NCI-H2171 (cell line): ENCODE measurements around the gene TSPAN6.

Source experiments
- DNase-seq: peaks from one replicate; lab custom pipeline; 2025; lab: John Stamatoyannopoulos, UW

Gene TSPAN6

DNA sequence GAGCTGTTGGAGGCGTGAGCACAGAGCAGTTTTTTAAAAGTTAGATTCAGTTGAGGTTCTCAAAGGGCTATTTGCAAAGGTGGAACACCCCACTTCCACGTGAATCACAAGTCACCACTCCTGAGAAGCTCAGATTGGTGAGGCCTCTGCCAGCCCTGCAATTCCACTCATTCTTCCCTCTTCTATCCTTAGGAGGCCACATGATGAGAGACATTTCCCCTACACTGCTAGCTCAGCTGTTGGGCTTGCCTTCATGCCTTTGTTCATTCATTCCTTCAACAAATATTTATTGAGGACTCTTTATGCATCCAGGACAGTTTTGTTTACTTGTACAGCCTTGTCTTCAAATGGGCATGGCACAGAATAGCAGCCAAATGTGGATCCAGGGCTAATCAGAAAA lies 11.1 kb upstream of the TSPAN6 start:
- no peak for DNase-seq

DNA sequence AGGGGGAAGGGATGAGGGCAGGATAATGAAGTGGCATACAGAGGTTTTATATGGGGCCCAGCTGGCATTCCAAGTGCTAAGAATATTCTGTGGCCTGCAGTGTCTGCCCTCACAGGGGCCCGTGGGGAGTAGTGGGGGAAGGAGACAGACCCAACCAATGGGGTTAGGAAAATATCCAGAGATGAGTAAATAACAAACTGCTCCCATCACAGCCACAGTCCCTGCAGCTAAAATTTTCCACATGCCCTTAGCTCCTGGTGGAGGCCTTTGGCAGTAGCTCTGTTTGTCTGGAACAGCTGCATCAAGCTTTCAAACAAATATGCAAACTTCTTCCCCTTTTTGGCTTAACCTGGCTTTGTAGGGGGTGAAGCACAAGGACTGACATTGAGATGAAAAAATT lies 10.5 kb upstream of the TSPAN6 start:
- no peak for DNase-seq

DNA sequence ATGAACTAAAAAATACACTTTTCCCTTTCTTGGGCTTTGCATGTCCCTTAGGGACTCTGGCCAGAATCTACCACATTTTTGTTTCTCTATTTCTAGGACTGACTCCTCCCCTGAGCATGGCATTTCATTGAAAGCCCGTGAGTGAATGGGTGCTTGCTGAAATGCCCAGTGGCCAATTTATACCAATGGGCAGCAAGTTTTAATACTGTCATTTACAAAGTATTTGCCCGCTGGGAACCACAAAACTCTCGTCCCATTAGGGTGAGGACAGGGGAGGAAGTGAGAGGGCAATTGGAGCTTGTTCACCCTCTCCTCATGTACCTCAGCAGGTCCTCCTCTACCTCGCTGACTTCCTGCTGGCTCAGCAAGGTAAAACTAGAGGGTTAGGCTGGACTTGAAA lies 8.5 kb upstream of the TSPAN6 start:
- DNase-seq = no peak

GRCh38 chrX:100643956-100644860 lies 7.6 kb upstream of the TSPAN6 start, which contains the start of gene SRPX2:
SRPX2 (plus strand) TSS chrX:100644199; CDS start chrX:100646323, 2,124 bp downstream.
- DNase-seq = no peak

- DNase-seq = no peak
Observed at GRCh38 chrX:100643212-100643611, 6.6 kb upstream of the TSPAN6 start.

GRCh38 chrX:100642290-100642689 lies 5.7 kb upstream of the TSPAN6 start:
- no peak for DNase-seq

DNA sequence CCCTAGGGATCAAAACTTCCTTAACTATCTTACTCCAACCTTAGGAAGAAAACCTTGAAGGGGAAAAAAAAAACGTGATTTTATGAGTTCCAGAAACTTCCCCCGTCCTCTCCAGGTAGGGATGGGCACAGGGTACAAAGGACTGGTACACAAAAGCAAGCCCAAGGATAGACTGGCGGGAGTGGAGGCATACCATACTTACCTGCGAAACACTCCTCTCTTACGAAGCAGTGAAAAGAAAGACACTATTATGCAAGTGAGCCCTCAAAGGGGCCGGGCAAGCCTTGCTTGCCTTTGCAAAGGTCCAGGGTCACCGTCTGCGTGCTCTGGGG lies 651 bp downstream of the TSPAN6 start:
- DNase-seq = no peak

GRCh38 chrX:100635040-100635439 lies 1.6 kb downstream of the TSPAN6 start:
- no peak for DNase-seq

DNA sequence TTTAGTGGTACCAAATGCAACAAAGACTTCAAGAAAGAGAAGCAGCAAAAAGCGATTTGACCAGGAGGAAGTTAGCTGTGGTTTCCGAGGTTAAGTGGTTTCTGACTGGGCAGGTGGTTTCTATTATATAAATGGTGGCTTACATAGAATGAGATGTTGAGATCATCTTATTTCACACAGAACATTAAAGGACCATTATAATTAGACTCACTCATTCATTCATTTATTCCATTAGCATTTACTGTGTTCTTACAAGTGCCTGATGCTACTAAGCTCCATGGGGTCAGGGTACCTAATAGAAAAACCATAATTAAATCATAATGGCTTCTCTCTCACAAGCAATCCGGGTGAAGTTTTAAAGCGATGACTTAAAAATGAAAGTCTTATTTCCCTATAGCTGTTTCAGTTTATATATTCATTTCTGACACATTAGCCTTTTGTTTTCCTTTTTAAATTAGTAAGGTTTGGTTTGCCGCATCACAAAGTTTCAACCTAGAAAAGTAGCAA lies 10.6 kb downstream of the TSPAN6 start:
- no peak for DNase-seq

GRCh38 chrX:100623001-100623400 lies 13.6 kb downstream of the TSPAN6 start:
- DNase-seq = no peak

- peak; percentile 13 for DNase-seq
Observed at GRCh38 chrX:100615005-100615404, 21.6 kb downstream of the TSPAN6 start.

GRCh38 chrX:100611951-100612350 lies 24.7 kb downstream of the TSPAN6 start:
- DNase-seq = no peak

DNA sequence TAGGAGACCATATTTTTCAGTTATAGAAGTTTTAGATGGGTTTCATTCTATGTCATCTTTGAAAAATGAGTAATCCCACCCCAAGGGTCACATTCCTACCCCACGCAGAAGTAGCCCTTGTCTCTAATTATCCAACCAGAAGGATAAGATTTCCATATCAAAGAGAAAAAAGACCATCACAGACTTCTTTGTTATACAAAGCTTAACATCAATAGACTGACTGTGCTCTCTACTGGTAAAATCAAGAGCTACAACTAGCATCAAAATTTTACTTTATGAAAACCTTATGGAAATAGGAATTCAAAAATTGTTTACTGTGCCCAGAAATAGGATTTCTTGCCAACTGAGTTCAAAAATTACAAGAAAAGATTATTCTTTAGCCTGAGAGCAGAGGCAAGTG lies 27.0 kb downstream of the TSPAN6 start:
- DNase-seq = no peak

- DNase-seq = no peak
Observed at GRCh38 chrX:100606753-100607152, 29.9 kb downstream of the TSPAN6 start.

DNA sequence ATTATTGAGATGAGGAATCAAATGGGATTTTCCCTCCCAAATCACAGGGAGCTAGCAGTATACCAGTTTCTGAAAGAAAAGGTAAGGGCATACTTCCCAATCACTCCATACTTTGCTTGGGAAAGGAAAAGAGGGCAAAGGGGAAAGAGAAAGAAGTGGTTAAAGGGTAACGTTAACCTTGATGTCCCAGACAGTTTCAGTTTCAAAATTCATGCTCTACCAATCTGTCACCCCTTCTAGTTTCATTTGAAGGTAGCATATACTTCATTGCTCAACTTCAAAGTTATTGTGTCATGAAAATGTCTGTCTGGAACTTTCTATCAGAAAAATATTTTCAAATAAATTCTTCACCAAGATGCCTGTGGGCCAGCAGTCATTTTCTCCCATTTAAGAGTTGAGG lies 35.8 kb downstream of the TSPAN6 start:
- no peak for DNase-seq

- no peak for DNase-seq
Observed at GRCh38 chrX:100600340-100600739, 36.3 kb downstream of the TSPAN6 start.

- no peak for DNase-seq
Observed at GRCh38 chrX:100599456-100599855, 37.1 kb downstream of the TSPAN6 start.

- no peak for DNase-seq
Observed at GRCh38 chrX:100596601-100597000, 40.0 kb downstream of the TSPAN6 start.

GRCh38 chrX:100593581-100593980 lies 43.0 kb downstream of the TSPAN6 start:
- no peak for DNase-seq

GRCh38 chrX:100593126-100593525 lies 43.5 kb downstream of the TSPAN6 start:
- no peak for DNase-seq

DNA sequence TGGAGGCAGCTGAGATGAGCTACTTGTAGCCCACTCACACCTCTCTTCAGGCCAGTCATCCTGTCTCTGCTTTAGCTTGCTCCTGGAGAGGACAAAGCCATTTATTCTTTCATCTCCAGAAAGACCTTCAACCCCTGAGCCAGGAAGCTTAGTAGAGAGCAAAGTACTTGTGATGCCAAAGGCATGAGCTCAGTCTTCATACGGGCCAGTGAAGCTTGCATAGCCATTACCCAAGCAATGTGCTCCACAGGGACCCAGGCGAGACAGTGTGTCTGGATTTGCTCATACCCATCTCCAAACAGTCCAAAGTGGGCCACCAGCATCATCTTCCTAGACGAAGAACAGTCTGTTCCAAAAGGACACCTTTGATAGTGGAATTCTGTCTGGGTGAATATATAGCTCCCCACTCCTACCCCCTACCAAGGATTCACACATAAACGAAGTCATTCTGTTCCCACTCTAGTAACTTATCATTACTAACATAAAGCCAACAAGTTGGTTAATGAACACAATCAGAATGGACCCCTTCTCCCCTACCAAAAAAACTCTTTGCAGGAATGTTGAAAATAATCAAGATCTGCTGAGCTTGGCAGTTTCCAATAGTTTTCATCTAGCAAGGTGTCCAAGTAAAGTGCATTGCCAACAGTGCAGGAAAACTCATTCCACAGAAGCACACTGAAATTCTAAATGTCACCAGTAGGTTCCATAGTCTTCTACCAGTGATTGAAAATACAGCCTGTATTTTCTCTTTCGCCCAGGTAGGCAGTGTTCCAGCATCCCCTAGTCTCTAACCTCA lies 45.2 kb downstream of the TSPAN6 start:
- DNase-seq = no peak

- no peak for DNase-seq
Observed at GRCh38 chrX:100587861-100588260, 48.7 kb downstream of the TSPAN6 start.

GRCh38 chrX:100586747-100587146 lies 49.9 kb downstream of the TSPAN6 start:
- no peak for DNase-seq
